ENCODE data around the gene USH2A.

Gene USH2A

GRCh38 chr1:215631489-215631888, 791.8 kb downstream of the USH2A start:
- no peaks in the 10 kb centered on the region for H3K9me3 ChIP-seq (ENCODE audit: control insufficient read depth, low read depth, low read length)
- H3K36me3 ChIP-seq (ENCODE audit: control insufficient read depth, low read depth, low read length) = no peaks in the 10 kb centered on the region
- H3K27me3 ChIP-seq (ENCODE audit: control insufficient read depth, insufficient read depth, low read length) = no peaks in the 10 kb centered on the region
- peaks cover 12% of the 10 kb centered on the region for H3K4me1 ChIP-seq (ENCODE audit: control insufficient read depth, low read depth, low read length)
- H3K27ac ChIP-seq (ENCODE audit: low read length) = no peak overlapping the region
- no peak overlapping the region for H3K9ac ChIP-seq (ENCODE audit: low read length)
- no peak overlapping the region for H3K4me3 ChIP-seq (ENCODE audit: low read length)

- peaks cover 7% of the 10 kb centered on the region for H3K4me1 ChIP-seq (ENCODE audit: control insufficient read depth, low read depth, low read length)
- H3K27me3 ChIP-seq (ENCODE audit: control insufficient read depth, insufficient read depth, low read length) = no peaks in the 10 kb centered on the region
- no peak overlapping the region for H3K27ac ChIP-seq (ENCODE audit: low read length)
- H3K9ac ChIP-seq (ENCODE audit: low read length) = no peak overlapping the region
- H3K36me3 ChIP-seq (ENCODE audit: control insufficient read depth, low read depth, low read length) = no peaks in the 10 kb centered on the region
- H3K4me3 ChIP-seq (ENCODE audit: low read length) = no peak overlapping the region
- no peaks in the 10 kb centered on the region for H3K9me3 ChIP-seq (ENCODE audit: control insufficient read depth, low read depth, low read length)
Measured at GRCh38 chr1:215631040-215631439, 792.2 kb downstream of the USH2A start.

- Histone ChIP-seq H3K9me3 (ENCODE audit: control insufficient read depth, low read depth, low read length) (no peaks in the 10 kb centered on the region), H3K4me3 (ENCODE audit: low read length) (no peak overlapping the region), H3K4me1 (ENCODE audit: control insufficient read depth, low read depth, low read length) (peaks cover under 1% of the 10 kb centered on the region), H3K36me3 (ENCODE audit: control insufficient read depth, low read depth, low read length) (peaks cover 14% of the 10 kb centered on the region), H3K27me3 (ENCODE audit: control insufficient read depth, insufficient read depth, low read length) (no peaks in the 10 kb centered on the region), H3K9ac (ENCODE audit: low read length) (no peak overlapping the region), H3K27ac (ENCODE audit: low read length) (no peak overlapping the region)
Measured at GRCh38 chr1:215625949-215626348, 797.3 kb downstream of the USH2A start.

- Histone ChIP-seq H3K27ac (ENCODE audit: low read length) (no peak overlapping the region), H3K9me3 (ENCODE audit: control insufficient read depth, low read depth, low read length) (no peaks in the 10 kb centered on the region), H3K4me1 (ENCODE audit: control insufficient read depth, low read depth, low read length) (no peaks in the 10 kb centered on the region), H3K36me3 (ENCODE audit: control insufficient read depth, low read depth, low read length) (peaks cover 35% of the 10 kb centered on the region), H3K4me3 (ENCODE audit: low read length) (no peak overlapping the region), H3K27me3 (ENCODE audit: control insufficient read depth, insufficient read depth, low read length) (no peaks in the 10 kb centered on the region), H3K9ac (ENCODE audit: low read length) (no peak overlapping the region)
Measured at GRCh38 chr1:215623162-215623561, 800.1 kb downstream of the USH2A start.

GRCh38 chr1:215617979-215618378, 805.3 kb downstream of the USH2A start:
- H3K9ac ChIP-seq (ENCODE audit: low read length) = no peak overlapping the region
- no peak overlapping the region for H3K27ac ChIP-seq (ENCODE audit: low read length)
- H3K36me3 ChIP-seq (ENCODE audit: control insufficient read depth, low read depth, low read length) = peaks cover 44% of the 10 kb centered on the region

GRCh38 chr1:215612391-215612790, 810.9 kb downstream of the USH2A start:
- Histone ChIP-seq H3K36me3 (ENCODE audit: control insufficient read depth, low read depth, low read length) (peaks cover 47% of the 10 kb centered on the region), H3K27ac (ENCODE audit: low read length) (no peak overlapping the region), H3K9me3 (ENCODE audit: control insufficient read depth, low read depth, low read length) (no peaks in the 10 kb centered on the region)

More at GRCh38 chr1:215617979-215618378, 805.3 kb downstream of the USH2A start:
- H3K4me3 ChIP-seq (ENCODE audit: low read length) = no peak overlapping the region
- H3K27me3 ChIP-seq (ENCODE audit: control insufficient read depth, insufficient read depth, low read length) = no peaks in the 10 kb centered on the region
- H3K4me1 ChIP-seq (ENCODE audit: control insufficient read depth, low read depth, low read length) = peaks cover 3% of the 10 kb centered on the region
- no peaks in the 10 kb centered on the region for H3K9me3 ChIP-seq (ENCODE audit: control insufficient read depth, low read depth, low read length)

GRCh38 chr1:215608646-215609045, 814.6 kb downstream of the USH2A start:
- Histone ChIP-seq H3K27ac (ENCODE audit: low read length) (no peak overlapping the region), H3K9me3 (ENCODE audit: control insufficient read depth, low read depth, low read length) (no peaks in the 10 kb centered on the region), H3K9ac (ENCODE audit: low read length) (no peak overlapping the region), H3K4me1 (ENCODE audit: control insufficient read depth, low read depth, low read length) (peaks cover 4% of the 10 kb centered on the region), H3K27me3 (ENCODE audit: control insufficient read depth, insufficient read depth, low read length) (no peaks in the 10 kb centered on the region), H3K4me3 (ENCODE audit: low read length) (no peak overlapping the region), H3K36me3 (ENCODE audit: control insufficient read depth, low read depth, low read length) (peaks cover 60% of the 10 kb centered on the region)

More at GRCh38 chr1:215612391-215612790, 810.9 kb downstream of the USH2A start:
- no peak overlapping the region for H3K9ac ChIP-seq (ENCODE audit: low read length)
- H3K4me1 ChIP-seq (ENCODE audit: control insufficient read depth, low read depth, low read length) = peaks cover 3% of the 10 kb centered on the region
- H3K27me3 ChIP-seq (ENCODE audit: control insufficient read depth, insufficient read depth, low read length) = no peaks in the 10 kb centered on the region
- H3K4me3 ChIP-seq (ENCODE audit: low read length) = no peak overlapping the region

- no peaks in the 10 kb centered on the region for H3K9me3 ChIP-seq (ENCODE audit: control insufficient read depth, low read depth, low read length)
- H3K27me3 ChIP-seq (ENCODE audit: control insufficient read depth, insufficient read depth, low read length) = no peaks in the 10 kb centered on the region
- H3K27ac ChIP-seq (ENCODE audit: low read length) = no peak overlapping the region
- H3K4me1 ChIP-seq (ENCODE audit: control insufficient read depth, low read depth, low read length) = peaks cover 4% of the 10 kb centered on the region
- H3K4me3 ChIP-seq (ENCODE audit: low read length) = no peak overlapping the region
- no peak overlapping the region for H3K9ac ChIP-seq (ENCODE audit: low read length)
- peaks cover 60% of the 10 kb centered on the region for H3K36me3 ChIP-seq (ENCODE audit: control insufficient read depth, low read depth, low read length)
Measured at GRCh38 chr1:215607412-215607811, 815.8 kb downstream of the USH2A start.

GRCh38 chr1:215606564-215607168, 816.6 kb downstream of the USH2A start:
- H3K27me3 ChIP-seq (ENCODE audit: control insufficient read depth, insufficient read depth, low read length) = no peaks in the 10 kb centered on the region
- H3K9me3 ChIP-seq (ENCODE audit: control insufficient read depth, low read depth, low read length) = no peaks in the 10 kb centered on the region
- H3K4me1 ChIP-seq (ENCODE audit: control insufficient read depth, low read depth, low read length) = peaks cover 4% of the 10 kb centered on the region
- no peak overlapping the region for H3K9ac ChIP-seq (ENCODE audit: low read length)
- no peak overlapping the region for H3K4me3 ChIP-seq (ENCODE audit: low read length)
- H3K36me3 ChIP-seq (ENCODE audit: control insufficient read depth, low read depth, low read length) = peaks cover 56% of the 10 kb centered on the region
- no peak overlapping the region for H3K27ac ChIP-seq (ENCODE audit: low read length)

GRCh38 chr1:215606036-215606435, 817.2 kb downstream of the USH2A start:
- Histone ChIP-seq H3K4me1 (ENCODE audit: control insufficient read depth, low read depth, low read length) (peaks cover 4% of the 10 kb centered on the region), H3K4me3 (ENCODE audit: low read length) (no peak overlapping the region), H3K9ac (ENCODE audit: low read length) (no peak overlapping the region), H3K9me3 (ENCODE audit: control insufficient read depth, low read depth, low read length) (no peaks in the 10 kb centered on the region), H3K27me3 (ENCODE audit: control insufficient read depth, insufficient read depth, low read length) (no peaks in the 10 kb centered on the region), H3K36me3 (ENCODE audit: control insufficient read depth, low read depth, low read length) (peaks cover 56% of the 10 kb centered on the region), H3K27ac (ENCODE audit: low read length) (no peak overlapping the region)

GRCh38 chr1:215605011-215605621, 818.1 kb downstream of the USH2A start:
- H3K4me3 ChIP-seq (ENCODE audit: low read length) = no peak overlapping the region
- no peaks in the 10 kb centered on the region for H3K27me3 ChIP-seq (ENCODE audit: control insufficient read depth, insufficient read depth, low read length)
- H3K9me3 ChIP-seq (ENCODE audit: control insufficient read depth, low read depth, low read length) = no peaks in the 10 kb centered on the region
- peaks cover 52% of the 10 kb centered on the region for H3K36me3 ChIP-seq (ENCODE audit: control insufficient read depth, low read depth, low read length)
- H3K27ac ChIP-seq (ENCODE audit: low read length) = no peak overlapping the region
- H3K9ac ChIP-seq (ENCODE audit: low read length) = no peak overlapping the region
- peaks cover 4% of the 10 kb centered on the region for H3K4me1 ChIP-seq (ENCODE audit: control insufficient read depth, low read depth, low read length)

- H3K27ac ChIP-seq (ENCODE audit: low read length) = no peak overlapping the region
- H3K27me3 ChIP-seq (ENCODE audit: control insufficient read depth, insufficient read depth, low read length) = no peaks in the 10 kb centered on the region
- H3K9me3 ChIP-seq (ENCODE audit: control insufficient read depth, low read depth, low read length) = no peaks in the 10 kb centered on the region
- H3K4me1 ChIP-seq (ENCODE audit: control insufficient read depth, low read depth, low read length) = peaks cover 11% of the 10 kb centered on the region
- no peak overlapping the region for H3K9ac ChIP-seq (ENCODE audit: low read length)
- H3K4me3 ChIP-seq (ENCODE audit: low read length) = no peak overlapping the region
- H3K36me3 ChIP-seq (ENCODE audit: control insufficient read depth, low read depth, low read length) = peaks cover 38% of the 10 kb centered on the region
Measured at GRCh38 chr1:215603319-215603718, 819.9 kb downstream of the USH2A start.
